Karpas-422 (cell line): ENCODE measurements around the gene ME1. TPM values are rescaled to one million over a fixed set of nuclear protein-coding genes. Genes with fewer than 3 reads are reported as not detected.
"Not testable (repeated sequence)": the region's sequence is repeated elsewhere in the genome, so short reads cannot be mapped to it uniquely, and the experiment has no call there.

Experiments used
- DNase-seq: peaks from one replicate; pipeline ENCODE4 v3.0.0-alpha.2; 2015
- H2AFZ ChIP-seq: fragments of 200-600 bp; sonication (generic); 2 replicates; pipeline ENCODE4 v1.6.1; 2014; ENCODE audit warnings: antibody characterized with exemption, low read length, mixed read lengths
- H3K27ac ChIP-seq: fragments of 200-600 bp; sonication (generic); 2 replicates; pipeline ENCODE4 v1.5.1; 2014; ENCODE audit warnings: mild to moderate bottlenecking, low read length, moderate library complexity
- H3K27me3 ChIP-seq: fragments of 200-600 bp; sonication (generic); 2 replicates; pipeline ENCODE4 v1.6.1; 2014; ENCODE audit warnings: low read length, mixed read lengths
- H3K36me3 ChIP-seq: fragments of 200-600 bp; sonication (generic); 2 replicates; pipeline ENCODE4 v1.6.1; 2014; ENCODE audit warnings: low read length, mixed read lengths; ENCODE audit not compliant: insufficient read depth
- H3K4me1 ChIP-seq: fragments of 200-600 bp; sonication (generic); 2 replicates; pipeline ENCODE4 v1.6.1; 2014; ENCODE audit warnings: mild to moderate bottlenecking, low read length, mixed read lengths
- H3K4me2 ChIP-seq: fragments of 200-600 bp; sonication (generic); 2 replicates; pipeline ENCODE4 v1.6.1; 2014; ENCODE audit warnings: low read length, low read depth, mild to moderate bottlenecking; ENCODE audit not compliant: poor library complexity, severe bottlenecking
- H3K4me3 ChIP-seq: fragments of 200-600 bp; sonication (generic); 2 replicates; pipeline ENCODE4 v1.5.1; 2014; ENCODE audit warnings: mild to moderate bottlenecking, antibody characterized with exemption, low read length, mixed read lengths
- H3K79me2 ChIP-seq: fragments of 200-600 bp; sonication (generic); 2 replicates; pipeline ENCODE4 v1.6.1; 2014; ENCODE audit warnings: mild to moderate bottlenecking, low read length, mixed read lengths
- H3K9ac ChIP-seq: fragments of 200-600 bp; sonication (generic); 2 replicates; pipeline ENCODE4 v1.6.0; 2014; ENCODE audit warnings: low read length
- H3K9me2 ChIP-seq: fragments of 200-600 bp; sonication (generic), shearing (Covaris generic); replicated peaks from 2 replicates; pipeline ENCODE4 v1.6.0; 2014; ENCODE audit warnings: mild to moderate bottlenecking, low read length, moderate library complexity; ENCODE audit not compliant: insufficient read depth
- H3K9me3 ChIP-seq: fragments of 300-700, 200-600 bp; sonication (generic); 2 replicates; pipeline ENCODE4 v1.6.1; 2014; ENCODE audit warnings: low read length, mixed read lengths
- H4K20me1 ChIP-seq: fragments of 200-600 bp; sonication (generic); 2 replicates; pipeline ENCODE4 v1.6.1; 2014; ENCODE audit warnings: mild to moderate bottlenecking, antibody characterized with exemption, low read length, low read depth; ENCODE audit not compliant: insufficient read depth
- total RNA-seq: library from RNA; depleted of rRNA; stranded (reverse); fragments of >200 nt; shearing (Covaris generic); gene quantifications from 2 replicates; pipeline ENCODE4 v1.2.3, GENCODE V29; 2014; ENCODE audit warnings: low replicate concordance

The ME1 gene
- total RNA-seq, 1 experiment from 2014 or later: not detected

DNA sequence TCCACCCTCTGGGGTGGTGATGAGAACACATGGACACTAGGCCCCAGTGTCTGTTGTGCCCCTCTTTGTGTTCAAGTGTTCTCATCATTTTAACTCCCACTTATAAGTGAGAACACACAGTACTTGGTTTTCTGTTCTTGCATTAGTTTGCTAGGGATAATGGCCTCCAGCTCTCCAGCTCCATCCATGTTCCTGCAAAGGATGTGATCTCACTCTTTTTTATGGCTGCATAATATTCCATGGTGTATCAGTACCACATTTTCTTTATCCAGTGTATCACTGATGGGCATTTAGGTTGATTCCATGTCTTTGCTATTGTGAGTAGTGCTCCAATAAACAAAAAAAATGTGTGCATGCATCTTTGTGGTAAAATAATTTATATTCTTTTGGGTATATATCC lies 170.3 kb downstream of the ME1 start:
- no peaks in the 10 kb centered on the region for H3K9me3 ChIP-seq
- no peaks in the 10 kb centered on the region for H3K9me2 ChIP-seq
- H3K4me2 ChIP-seq: no peak overlapping the region
- H3K4me3 ChIP-seq: no peak overlapping the region
- no peaks in the 10 kb centered on the region for H3K36me3 ChIP-seq
- no peaks in the 10 kb centered on the region for H4K20me1 ChIP-seq
- H3K79me2 ChIP-seq: no peaks in the 10 kb centered on the region
- no peak overlapping the region for H3K27ac ChIP-seq
- no peak for DNase-seq
- no peaks in the 10 kb centered on the region for H3K4me1 ChIP-seq
- H3K27me3 ChIP-seq: 0 out of 2 replicates have a peak, but pooled peaks cover 2% of the 10 kb centered on the region
- H2AFZ ChIP-seq: no peak overlapping the region
- H3K9ac ChIP-seq: no peak overlapping the region

DNA sequence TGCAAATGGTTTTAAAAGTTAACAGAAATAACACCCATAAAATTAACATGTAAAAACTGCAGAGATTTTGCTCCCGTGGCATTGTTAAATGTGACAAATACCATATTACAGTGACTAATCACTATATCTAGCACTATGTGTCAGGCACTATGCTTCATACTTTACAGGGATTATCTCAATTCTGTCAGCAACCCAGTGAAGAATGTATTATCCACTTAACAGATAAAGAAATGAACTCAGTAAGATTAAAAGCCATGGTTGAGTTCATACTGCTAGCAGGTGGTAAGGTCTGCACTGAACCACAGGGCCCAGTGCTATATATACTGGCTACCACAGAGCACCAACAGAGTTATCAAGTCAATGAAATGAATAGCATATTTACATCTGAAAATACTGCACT lies 172.3 kb downstream of the ME1 start:
- H3K27me3 ChIP-seq: 0 out of 2 replicates have a peak, but pooled peaks cover 2% of the 10 kb centered on the region
- no peak overlapping the region for H3K4me3 ChIP-seq
- no peaks in the 10 kb centered on the region for H3K9me2 ChIP-seq
- H3K36me3 ChIP-seq: no peaks in the 10 kb centered on the region
- DNase-seq: no peak
- H3K4me1 ChIP-seq: no peaks in the 10 kb centered on the region
- no peak overlapping the region for H3K27ac ChIP-seq
- no peaks in the 10 kb centered on the region for H3K9me3 ChIP-seq
- no peak overlapping the region for H3K9ac ChIP-seq
- H3K4me2 ChIP-seq: no peak overlapping the region
- no peaks in the 10 kb centered on the region for H4K20me1 ChIP-seq
- H3K79me2 ChIP-seq: no peaks in the 10 kb centered on the region
- H2AFZ ChIP-seq: no peak overlapping the region

DNA sequence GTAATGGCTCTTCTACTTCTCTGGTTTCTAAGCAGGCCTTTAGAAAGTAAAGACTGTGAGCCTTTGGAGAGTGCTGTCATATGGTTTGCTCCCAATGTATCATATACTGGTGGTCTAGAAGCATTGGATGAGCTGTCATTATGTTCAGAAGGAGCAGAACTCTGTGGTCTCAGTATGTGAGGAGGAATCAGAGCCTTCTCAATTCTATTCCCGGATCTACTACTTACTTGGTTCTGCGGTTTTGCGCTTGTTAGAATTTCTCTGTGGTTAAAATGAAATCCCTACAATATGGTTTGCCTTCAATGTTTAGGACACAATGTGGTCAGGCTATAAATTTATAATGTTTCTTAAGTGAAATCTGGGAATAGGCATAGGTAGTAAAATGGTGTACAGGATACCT lies 173.1 kb downstream of the ME1 start:
- Histone ChIP-seq H3K4me2 (no peak overlapping the region), H3K36me3 (no peaks in the 10 kb centered on the region), H3K27me3 (0 out of 2 replicates have a peak, but pooled peaks cover 2% of the 10 kb centered on the region), H3K9me3 (no peaks in the 10 kb centered on the region), H2AFZ (no peak overlapping the region), H3K4me3 (no peak overlapping the region), H3K9ac (no peak overlapping the region), H3K27ac (no peak overlapping the region), H3K4me1 (no peaks in the 10 kb centered on the region), H3K79me2 (no peaks in the 10 kb centered on the region), H4K20me1 (no peaks in the 10 kb centered on the region), H3K9me2 (no peaks in the 10 kb centered on the region)
- no peak for DNase-seq

DNA sequence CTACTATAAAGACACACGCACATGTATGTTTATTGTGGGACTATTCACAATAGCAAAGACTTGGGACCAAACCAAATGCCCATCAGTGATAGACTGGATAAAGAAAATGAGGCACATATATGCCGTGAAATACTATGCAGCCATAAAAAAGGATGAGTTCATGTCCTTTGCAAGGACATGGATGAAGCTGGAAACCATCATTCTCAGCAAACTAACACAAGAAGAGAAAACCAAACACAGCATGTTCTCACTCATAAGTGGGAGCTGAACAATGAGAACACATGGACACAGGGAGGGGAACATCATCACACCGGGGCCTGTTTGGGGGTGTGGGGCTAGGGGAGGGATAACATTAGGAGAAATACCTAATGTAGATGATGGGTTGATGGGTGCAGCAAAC lies 174.1 kb downstream of the ME1 start:
- not testable (repeated sequence) for H4K20me1 ChIP-seq, H3K79me2 ChIP-seq, H3K4me1 ChIP-seq, DNase-seq, H3K9ac ChIP-seq, H3K9me3 ChIP-seq, H3K4me3 ChIP-seq, H3K4me2 ChIP-seq, H3K36me3 ChIP-seq, H3K27me3 ChIP-seq, H3K9me2 ChIP-seq, H2AFZ ChIP-seq, H3K27ac ChIP-seq

DNA sequence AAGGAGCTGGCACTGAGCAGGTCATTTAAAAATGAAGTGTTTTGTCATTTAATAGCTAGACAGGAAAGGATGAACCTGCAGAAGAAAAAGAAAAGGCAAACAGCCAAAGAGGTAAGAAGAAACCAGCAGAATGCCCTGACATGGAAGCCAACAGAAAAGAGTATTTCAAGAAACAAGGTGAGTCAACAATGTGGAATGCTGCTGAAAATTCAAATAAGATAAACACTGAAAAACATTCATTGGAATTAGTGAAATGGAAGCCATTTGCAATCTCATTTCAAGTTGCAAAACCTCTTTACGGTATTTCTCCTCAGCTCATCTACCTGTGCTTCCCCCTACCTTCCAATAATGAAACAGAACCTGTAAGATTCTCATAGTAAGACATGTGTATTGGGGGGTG lies 178.1 kb downstream of the ME1 start:
- Histone ChIP-seq H3K27ac (no peak overlapping the region), H3K27me3 (0 out of 2 replicates have a peak, but pooled peaks cover under 1% of the 10 kb centered on the region), H2AFZ (no peak overlapping the region), H3K4me2 (no peak overlapping the region), H4K20me1 (no peaks in the 10 kb centered on the region), H3K9ac (no peak overlapping the region), H3K4me1 (no peaks in the 10 kb centered on the region), H3K9me2 (no peaks in the 10 kb centered on the region), H3K36me3 (no peaks in the 10 kb centered on the region), H3K4me3 (no peak overlapping the region), H3K79me2 (no peaks in the 10 kb centered on the region), H3K9me3 (no peaks in the 10 kb centered on the region)
- no peak for DNase-seq

DNA sequence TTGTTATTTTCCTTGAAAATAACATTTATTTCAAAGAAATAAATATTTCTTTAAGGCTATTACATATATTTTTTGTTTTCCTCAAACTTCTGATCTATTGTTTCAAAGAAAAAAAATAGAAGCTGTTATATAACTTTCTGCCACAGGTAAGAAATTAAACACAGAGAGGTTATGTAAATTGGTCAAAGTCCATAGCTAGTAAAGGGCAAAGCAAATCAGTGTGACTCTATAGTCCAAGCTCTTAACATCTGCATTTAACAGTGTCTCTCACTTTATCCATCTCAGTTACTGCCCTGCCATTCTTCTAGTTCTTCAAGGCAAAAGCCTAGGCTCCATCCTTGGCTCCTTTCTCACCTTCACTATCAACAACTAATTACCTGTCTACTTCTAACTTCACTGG lies 180.6 kb downstream of the ME1 start:
- Histone ChIP-seq H2AFZ (no peak overlapping the region), H3K9ac (no peak overlapping the region), H3K9me3 (no peaks in the 10 kb centered on the region), H3K4me2 (no peak overlapping the region), H4K20me1 (no peaks in the 10 kb centered on the region), H3K79me2 (no peaks in the 10 kb centered on the region), H3K4me3 (no peak overlapping the region), H3K27me3 (no peaks in the 10 kb centered on the region), H3K36me3 (no peaks in the 10 kb centered on the region), H3K9me2 (no peaks in the 10 kb centered on the region), H3K4me1 (no peaks in the 10 kb centered on the region), H3K27ac (no peak overlapping the region)
- DNase-seq: no peak

DNA sequence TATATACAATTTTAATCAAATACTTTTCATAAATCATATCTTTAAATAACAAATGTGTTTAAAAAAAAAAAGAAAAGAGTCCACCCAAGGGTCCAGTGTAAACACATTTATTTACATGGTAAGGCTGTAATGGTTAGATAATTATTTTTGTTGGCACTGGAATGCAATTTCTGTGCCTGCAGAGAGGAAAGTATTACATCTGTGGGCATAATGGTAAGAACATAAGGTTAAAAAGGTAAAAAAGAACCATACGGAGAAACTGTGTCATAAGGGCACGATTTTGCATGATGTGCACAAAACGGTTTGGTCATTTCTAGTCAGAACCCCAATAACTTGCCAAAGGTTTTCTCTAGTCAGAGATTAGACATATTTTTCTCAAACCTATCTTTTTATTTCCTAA lies 183.4 kb downstream of the ME1 start:
- Histone ChIP-seq H3K27me3 (no peaks in the 10 kb centered on the region), H3K79me2 (no peaks in the 10 kb centered on the region), H4K20me1 (no peaks in the 10 kb centered on the region), H3K27ac (no peak overlapping the region), H3K4me1 (no peaks in the 10 kb centered on the region), H3K9me3 (no peaks in the 10 kb centered on the region), H3K9me2 (no peaks in the 10 kb centered on the region), H3K9ac (no peak overlapping the region), H2AFZ (no peak overlapping the region), H3K4me2 (no peak overlapping the region), H3K4me3 (no peak overlapping the region), H3K36me3 (no peaks in the 10 kb centered on the region)
- DNase-seq: no peak

DNA sequence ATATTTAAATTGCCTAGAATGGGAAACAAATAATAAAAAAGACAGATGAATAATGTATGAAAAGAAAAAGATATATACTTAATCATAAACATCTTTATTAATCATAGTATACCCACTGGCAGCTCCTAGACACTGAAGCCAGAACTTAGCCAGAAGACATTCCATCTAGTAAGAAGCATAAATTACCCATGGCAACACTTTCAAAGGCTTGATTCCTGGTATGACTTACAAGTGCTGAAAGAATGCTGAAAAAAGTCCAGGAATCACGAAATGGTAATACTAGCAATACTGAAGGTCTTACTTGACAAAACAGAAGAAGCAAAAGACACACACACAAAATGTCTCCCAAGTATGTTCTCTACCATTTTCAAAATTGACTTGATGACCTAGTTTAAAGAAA lies 199.7 kb downstream of the ME1 start:
- H3K79me2 ChIP-seq: no peaks in the 10 kb centered on the region
- no peaks in the 10 kb centered on the region for H3K27me3 ChIP-seq
- H3K9me2 ChIP-seq: no peaks in the 10 kb centered on the region
- no peak overlapping the region for H2AFZ ChIP-seq
- no peak overlapping the region for H3K9ac ChIP-seq
- H4K20me1 ChIP-seq: no peaks in the 10 kb centered on the region
- no peaks in the 10 kb centered on the region for H3K4me1 ChIP-seq
- H3K9me3 ChIP-seq: no peaks in the 10 kb centered on the region
- DNase-seq: no peak
- no peaks in the 10 kb centered on the region for H3K36me3 ChIP-seq
- H3K4me3 ChIP-seq: no peak overlapping the region
- no peak overlapping the region for H3K27ac ChIP-seq
- H3K4me2 ChIP-seq: no peak overlapping the region

DNA sequence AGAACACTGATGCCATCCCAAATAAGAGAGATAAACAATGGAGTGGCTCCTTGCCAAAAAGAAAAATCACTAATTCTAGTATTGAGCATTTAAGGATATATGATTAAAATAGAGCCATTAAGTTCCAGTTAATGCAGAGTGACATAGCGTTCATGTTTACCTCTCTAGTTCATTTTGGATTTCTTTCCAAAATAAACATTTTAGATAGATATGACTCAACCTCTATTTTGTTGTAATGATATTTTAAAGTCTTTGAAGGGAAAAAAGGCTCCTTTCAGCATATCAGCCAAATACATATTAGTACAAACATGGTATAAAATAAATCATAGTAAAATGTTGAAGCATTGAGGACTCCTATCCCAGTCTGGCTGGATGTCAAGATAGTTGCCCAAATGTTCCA lies 204.3 kb downstream of the ME1 start:
- DNase-seq: no peak
- no peaks in the 10 kb centered on the region for H3K27me3 ChIP-seq
- no peak overlapping the region for H3K4me2 ChIP-seq
- no peaks in the 10 kb centered on the region for H3K9me3 ChIP-seq
- no peaks in the 10 kb centered on the region for H3K79me2 ChIP-seq
- no peaks in the 10 kb centered on the region for H3K4me1 ChIP-seq
- H2AFZ ChIP-seq: no peak overlapping the region
- H3K9ac ChIP-seq: no peak overlapping the region
- H3K4me3 ChIP-seq: no peak overlapping the region
- no peaks in the 10 kb centered on the region for H3K9me2 ChIP-seq
- H3K27ac ChIP-seq: no peak overlapping the region
- H3K36me3 ChIP-seq: no peaks in the 10 kb centered on the region
- H4K20me1 ChIP-seq: no peaks in the 10 kb centered on the region
